AG09309 (cell line): ENCODE results near the gene OSBPL10.

Experiments
- DNase-seq: peaks from one replicate; pipeline ENCODE4 v3.0.0-alpha.2; 2010; ENCODE audit warnings: low read depth
- H3K4me3 ChIP-seq: 2 replicates; pipeline ENCODE4 v1.5.1; 2011; ENCODE audit warnings: mild to moderate bottlenecking, low read depth, low read length, moderate library complexity; ENCODE audit not compliant: control insufficient read depth
- CTCF ChIP-seq: IDR thresholded peaks from 2 replicates; pipeline ENCODE4 v1.5.1; 2011; ENCODE audit warnings: mild to moderate bottlenecking, low read depth, low read length, inconsistent platforms; ENCODE audit not compliant: insufficient read depth, control insufficient read depth; ENCODE audit errors: missing control alignments

OSBPL10 gene

GRCh38 chr3:31614162-31614921 is 366.7 kb downstream of the OSBPL10 start:
- no peak for TF ChIP-seq CTCF
- DNase-seq, result no peak
- H3K4me3 ChIP-seq, result no peak overlapping the region

GRCh38 chr3:31613654-31614053 is 367.4 kb downstream of the OSBPL10 start:
- no peak overlapping the region for H3K4me3 ChIP-seq
- no peak for TF ChIP-seq CTCF
- DNase-seq, result no peak

- H3K4me3 ChIP-seq, result no peak overlapping the region
- DNase-seq, result no peak
- no peak for TF ChIP-seq CTCF
Measured at GRCh38 chr3:31613177-31613576, 367.9 kb downstream of the OSBPL10 start.
